Endodermal cell (in vitro differentiated cells): ENCODE measurements around the gene TLR3. TPM values are rescaled to one million over a fixed set of nuclear protein-coding genes. Genes with fewer than 3 reads are reported as not detected.
A peak's percentile ranks its signal among the peaks of the same experiment; 100 is the strongest.

Experiments used
- DNase-seq: peaks from one replicate; pipeline ENCODE4 v3.0.0-alpha.2; 2017
- H3K27ac ChIP-seq: 2 replicates; pipeline ENCODE4 v1.5.1; 2013; ENCODE audit warnings: mild to moderate bottlenecking, low read depth, low read length, moderate library complexity
- H3K27me3 ChIP-seq: 2 replicates; pipeline ENCODE4 v1.6.1; 2013; ENCODE audit warnings: mild to moderate bottlenecking, low read length, moderate library complexity; ENCODE audit not compliant: insufficient read depth, control insufficient read depth, poor library complexity, severe bottlenecking
- H3K36me3 ChIP-seq: 2 replicates; pipeline ENCODE4 v1.7.0; 2013; ENCODE audit warnings: mild to moderate bottlenecking, low read length, moderate library complexity; ENCODE audit not compliant: control insufficient read depth, insufficient read depth
- H3K4me1 ChIP-seq: one replicate; pipeline ENCODE4 v1.7.0; 2013; ENCODE audit warnings: low read length; ENCODE audit not compliant: control insufficient read depth, insufficient read depth
- H3K4me3 ChIP-seq: 2 replicates; pipeline ENCODE4 v1.5.1; 2013; ENCODE audit warnings: mild to moderate bottlenecking, low read length, moderate library complexity
- H3K9ac ChIP-seq: 2 replicates; pipeline ENCODE4 v1.6.1; 2013; ENCODE audit warnings: mild to moderate bottlenecking, low read length, moderate library complexity; ENCODE audit not compliant: poor library complexity, severe bottlenecking; ENCODE audit errors: extremely low read depth
- H3K9me3 ChIP-seq: 2 replicates; pipeline ENCODE4 v1.6.1; 2013; ENCODE audit warnings: mild to moderate bottlenecking, low read length, moderate library complexity; ENCODE audit not compliant: control insufficient read depth
- H3K27ac Mint-ChIP-seq: 2 replicates; pipeline ENCODE4 v1.8.0; 2020; ENCODE audit warnings: mixed read lengths
- H3K27me3 Mint-ChIP-seq: 2 replicates; pipeline ENCODE4 v1.8.0; 2021; ENCODE audit warnings: mild to moderate bottlenecking, mixed read lengths; ENCODE audit not compliant: insufficient read depth
- H3K36me3 Mint-ChIP-seq: 2 replicates; pipeline ENCODE4 v1.8.0; 2020; ENCODE audit warnings: low read depth, mixed read lengths
- H3K4me1 Mint-ChIP-seq: 2 replicates; pipeline ENCODE4 v1.8.0; 2020; ENCODE audit warnings: mixed read lengths
- H3K4me3 Mint-ChIP-seq: 2 replicates; pipeline ENCODE4 v1.8.0; 2020; ENCODE audit warnings: mild to moderate bottlenecking, moderate library complexity, mixed read lengths
- H3K9me3 Mint-ChIP-seq: 2 replicates; pipeline ENCODE4 v1.8.0; 2020; ENCODE audit warnings: mild to moderate bottlenecking, mixed read lengths
- WGBS, 2 experiments: methylation state at CpG; one replicate each; pipeline versions ENCODE4 v1.1.5 to v1.1.7; 2013; ENCODE audit warnings: missing lambda C conversion rate in 2 of 2, mixed read lengths in 1 of 2; ENCODE audit not compliant: insufficient coverage in 1 of 2, insufficient read length in 1 of 2; 5-methylcytosine and 5-hydroxymethylcytosine counted together
- total RNA-seq, 2 donors: library from RNA; stranded (reverse); fragmentation: NEBNext Ultra II Directional in 1 of 2; extraction: Animal tissue kit (Norgen Biotek cat#: 25700) in 1 of 2; gene quantifications; 2 replicates in 1 of 2; 3 replicates in 1 of 2; pipeline ENCODE4 v1.2.1, GENCODE V29; 2021
- TF ChIP-seq, protein P1 (sequence below): fragments of 200-600 bp; sonication (generic); conservative IDR thresholded peaks from 2 replicates; pipeline ENCODE4 v1.5.0; 2021; ENCODE audit warnings: antibody characterized with exemption, mild to moderate bottlenecking

The TLR3 gene
- total RNA-seq, 2 donors from 2014 or later: 0.26 TPM; not detected in 1

DNA sequence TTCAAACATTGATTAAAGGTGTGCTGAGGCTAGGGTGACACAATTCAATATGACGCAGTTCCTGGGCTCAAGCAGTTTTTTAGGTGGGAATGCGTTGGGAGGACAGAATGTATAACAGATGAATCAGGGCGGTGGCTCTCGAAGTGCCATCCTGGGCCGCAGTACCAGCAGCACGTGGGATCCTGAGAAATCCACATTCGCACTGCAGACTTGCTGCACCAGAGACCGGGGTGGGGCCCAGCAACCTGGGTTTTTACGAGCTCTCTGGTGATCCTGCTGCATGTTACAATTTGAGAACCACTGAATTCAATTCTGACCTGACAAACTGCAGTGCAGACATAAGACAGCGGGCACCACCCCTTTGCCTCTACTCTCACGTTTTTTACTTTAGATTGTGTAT is 65.9 kb downstream of the TLR3 start:
- TF ChIP-seq, protein P1, sequence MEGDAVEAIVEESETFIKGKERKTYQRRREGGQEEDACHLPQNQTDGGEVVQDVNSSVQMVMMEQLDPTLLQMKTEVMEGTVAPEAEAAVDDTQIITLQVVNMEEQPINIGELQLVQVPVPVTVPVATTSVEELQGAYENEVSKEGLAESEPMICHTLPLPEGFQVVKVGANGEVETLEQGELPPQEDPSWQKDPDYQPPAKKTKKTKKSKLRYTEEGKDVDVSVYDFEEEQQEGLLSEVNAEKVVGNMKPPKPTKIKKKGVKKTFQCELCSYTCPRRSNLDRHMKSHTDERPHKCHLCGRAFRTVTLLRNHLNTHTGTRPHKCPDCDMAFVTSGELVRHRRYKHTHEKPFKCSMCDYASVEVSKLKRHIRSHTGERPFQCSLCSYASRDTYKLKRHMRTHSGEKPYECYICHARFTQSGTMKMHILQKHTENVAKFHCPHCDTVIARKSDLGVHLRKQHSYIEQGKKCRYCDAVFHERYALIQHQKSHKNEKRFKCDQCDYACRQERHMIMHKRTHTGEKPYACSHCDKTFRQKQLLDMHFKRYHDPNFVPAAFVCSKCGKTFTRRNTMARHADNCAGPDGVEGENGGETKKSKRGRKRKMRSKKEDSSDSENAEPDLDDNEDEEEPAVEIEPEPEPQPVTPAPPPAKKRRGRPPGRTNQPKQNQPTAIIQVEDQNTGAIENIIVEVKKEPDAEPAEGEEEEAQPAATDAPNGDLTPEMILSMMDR: no peak
- Mint-ChIP-seq H3K9me3 (no peaks in the 10 kb centered on the region), H3K4me1 (peaks cover 11% of the 10 kb centered on the region), H3K36me3 (no peaks in the 10 kb centered on the region), H3K27me3 (no peaks in the 10 kb centered on the region), H3K27ac (no peak overlapping the region), H3K4me3 (no peak overlapping the region)
- Histone ChIP-seq H3K27me3 (no peaks in the 10 kb centered on the region), H3K27ac (no peak overlapping the region), H3K9ac (no peak overlapping the region), H3K36me3 (no peaks in the 10 kb centered on the region), H3K9me3 (no peaks in the 10 kb centered on the region), H3K4me1 (no peaks in the 10 kb centered on the region), H3K4me3 (no peak overlapping the region)
- no peak for DNase-seq
- WGBS, 2 experiments: 90 to 91% methylated on average over 10 to 11 of the region's 11 CpGs

DNA sequence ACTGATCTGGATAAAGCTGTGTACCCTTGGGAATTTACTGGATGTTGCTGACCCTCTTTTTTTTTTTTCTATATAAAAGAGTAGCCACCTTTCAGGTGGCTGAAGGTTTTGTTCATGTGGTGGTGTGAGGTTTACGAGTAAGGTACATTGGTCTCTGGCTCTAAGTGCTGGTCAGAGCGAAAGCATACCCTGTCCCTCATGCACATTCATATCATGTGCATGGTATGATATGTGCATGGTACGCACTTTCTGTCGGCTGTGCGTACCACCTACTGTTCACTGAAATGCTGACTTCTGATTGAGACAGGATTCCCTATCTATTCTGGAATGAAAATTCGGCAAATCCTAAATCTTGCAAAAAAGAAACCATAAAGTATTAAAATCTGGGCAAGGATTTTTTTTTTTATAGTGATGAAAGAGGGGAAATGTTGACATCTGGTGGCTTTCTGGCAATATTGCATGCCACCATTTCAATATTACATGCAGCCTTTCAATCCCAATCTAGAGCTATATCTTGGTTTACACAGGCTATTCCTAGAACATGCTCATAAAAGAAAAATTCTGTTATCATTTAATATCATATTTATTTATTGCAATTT is 68.3 kb downstream of the TLR3 start:
- TF ChIP-seq, protein P1: peak; percentile 81
- Mint-ChIP-seq H3K4me3 (no peak overlapping the region), H3K9me3 (no peaks in the 10 kb centered on the region), H3K4me1 (peaks cover 10% of the 10 kb centered on the region), H3K27ac (no peak overlapping the region), H3K27me3 (peaks cover 3% of the 10 kb centered on the region), H3K36me3 (no peaks in the 10 kb centered on the region)
- H3K9me3 ChIP-seq: no peaks in the 10 kb centered on the region
- H3K36me3 ChIP-seq: no peaks in the 10 kb centered on the region
- 75 to 82% methylated on average over 4 to 6 of the region's 6 CpGs for WGBS, 2 experiments
- no peak for DNase-seq
- H3K4me1 ChIP-seq: no peaks in the 10 kb centered on the region
- H3K4me3 ChIP-seq: no peak overlapping the region
- peaks cover 1% of the 10 kb centered on the region for H3K27me3 ChIP-seq
- H3K27ac ChIP-seq: no peak overlapping the region
- no peak overlapping the region for H3K9ac ChIP-seq

Other genes with a start within 250 kb of the TLR3 start
- gene FAM149A, start 35.5 kb downstream of the TLR3 start, total RNA-seq: 1 to 10 TPM; 2.4 to 3.3 TPM
- gene CYP4V2, start 122.4 kb downstream of the TLR3 start, total RNA-seq: 1 to 10 TPM; 2.0 to 2.1 TPM
- 10 to 100 TPM in 1 of 2 donors, 1 to 10 TPM in 1; 9.5 to 11.9 TPM for gene KLKB1, start 158.4 kb downstream of the TLR3 start, total RNA-seq
- gene F11, start 197.0 kb downstream of the TLR3 start, total RNA-seq: not detected